ENCODE results near the gene BACH2. TPM values are rescaled to one million over a fixed set of nuclear protein-coding genes. Genes with fewer than 3 reads are reported as not detected.

Gene BACH2
- polyA plus RNA-seq, 6 donors from 2014 or later = 31.0 to 130 (median 78.4) TPM

GRCh38 chr6:89952105-89952671 lies 344.5 kb downstream of the BACH2 start:
- peaks cover 14 to 22% of the 10 kb centered on the region in 2 donors for H3K36me3 Mint-ChIP-seq
- ATAC-seq (ENCODE audit: low read depth in 2 of 2) (no peak), DNase-seq (no peak)
- peak overlapping the region in 1 of 8 donors; percentile 6 for H3K4me3 Mint-ChIP-seq
- H3K4me1 Mint-ChIP-seq = peaks cover 42 to 56% (median 54%) of the 10 kb centered on the region in 3 donors
- no peaks in the 10 kb centered on the region for H3K9me3 Mint-ChIP-seq
- no peaks in the 10 kb centered on the region for H3K27me3 Mint-ChIP-seq
- peak overlapping the region in 4 of 6 donors; percentile 50 to 94 (median 78) for H3K27ac Mint-ChIP-seq

GRCh38 chr6:89951574-89952104 lies 345.0 kb downstream of the BACH2 start:
- peaks cover 44 to 50% (median 49%) of the 10 kb centered on the region in 3 donors for H3K4me1 Mint-ChIP-seq
- H3K27ac Mint-ChIP-seq = peak overlapping the region in 4 of 6 donors; percentile 69 to 95 (median 91)
- peak overlapping the region in 2 of 8 donors; percentile 25 to 44 for H3K4me3 Mint-ChIP-seq
- H3K9me3 Mint-ChIP-seq = no peaks in the 10 kb centered on the region
- ATAC-seq (ENCODE audit: low read depth in 2 of 2) (no peak), DNase-seq (no peak)
- no peaks in the 10 kb centered on the region for H3K27me3 Mint-ChIP-seq
- H3K36me3 Mint-ChIP-seq = peaks cover 19 to 28% of the 10 kb centered on the region in 2 donors

GRCh38 chr6:89950879-89951391 lies 345.7 kb downstream of the BACH2 start:
- Mint-ChIP-seq H3K4me3 (peak overlapping the region in 3 of 8 donors; percentile 8 to 75 (median 27)), H3K36me3 (peaks cover 24 to 35% of the 10 kb centered on the region in 2 donors), H3K27ac (peak overlapping the region; percentile 24 to 95 (median 88)), H3K9me3 (no peaks in the 10 kb centered on the region), H3K4me1 (peaks cover 39 to 51% (median 46%) of the 10 kb centered on the region in 3 donors), H3K27me3 (no peaks in the 10 kb centered on the region)
- ATAC-seq (ENCODE audit: low read depth in 2 of 2) (no peak), DNase-seq (no peak)

- peak overlapping the region in 3 of 6 donors; percentile 65 to 88 (median 77) for H3K27ac Mint-ChIP-seq
- H3K27me3 Mint-ChIP-seq = no peaks in the 10 kb centered on the region
- ATAC-seq (ENCODE audit: low read depth in 2 of 2) = no peak
- peaks cover 38 to 47% (median 46%) of the 10 kb centered on the region in 3 donors for H3K4me1 Mint-ChIP-seq
- H3K36me3 Mint-ChIP-seq = peaks cover 24 to 38% of the 10 kb centered on the region in 2 donors
- no peaks in the 10 kb centered on the region for H3K9me3 Mint-ChIP-seq
- no peak overlapping the region for H3K4me3 Mint-ChIP-seq
- DNase-seq = no peak
Measured at GRCh38 chr6:89950446-89950845, 346.2 kb downstream of the BACH2 start.

GRCh38 chr6:89948876-89949275 lies 347.8 kb downstream of the BACH2 start:
- peaks cover 24 to 49% of the 10 kb centered on the region in 2 donors for H3K36me3 Mint-ChIP-seq
- DNase-seq (no peak), ATAC-seq (ENCODE audit: low read depth in 2 of 2) (no peak)
- H3K27me3 Mint-ChIP-seq = no peaks in the 10 kb centered on the region
- H3K4me1 Mint-ChIP-seq = peaks cover 31 to 43% (median 38%) of the 10 kb centered on the region in 3 donors
- peak overlapping the region in 1 of 6 donors; percentile 90 for H3K27ac Mint-ChIP-seq
- H3K9me3 Mint-ChIP-seq = no peaks in the 10 kb centered on the region
- peak overlapping the region in 1 of 8 donors; percentile 42 for H3K4me3 Mint-ChIP-seq

- H3K4me1 Mint-ChIP-seq = peaks cover 28 to 47% (median 29%) of the 10 kb centered on the region in 3 donors
- no peaks in the 10 kb centered on the region for H3K27me3 Mint-ChIP-seq
- peaks cover 18 to 36% of the 10 kb centered on the region in 2 donors for H3K36me3 Mint-ChIP-seq
- ATAC-seq (ENCODE audit: low read depth in 2 of 2) = peak in 1 of 2 donors; percentile 30
- H3K9me3 Mint-ChIP-seq = no peaks in the 10 kb centered on the region
- H3K27ac Mint-ChIP-seq = peak overlapping the region; percentile 39 to 88 (median 80)
- H3K4me3 Mint-ChIP-seq = no peak overlapping the region
- DNase-seq = no peak
Measured at GRCh38 chr6:89944826-89945407, 351.7 kb downstream of the BACH2 start.

- no peak for DNase-seq
- Mint-ChIP-seq H3K4me1 (peaks cover 23 to 43% (median 29%) of the 10 kb centered on the region in 3 donors), H3K9me3 (no peaks in the 10 kb centered on the region), H3K4me3 (no peak overlapping the region), H3K36me3 (peaks cover 13 to 29% of the 10 kb centered on the region in 2 donors), H3K27me3 (no peaks in the 10 kb centered on the region), H3K27ac (peak overlapping the region in 5 of 6 donors; percentile 39 to 88 (median 80))
- no peak for ATAC-seq (ENCODE audit: low read depth in 2 of 2)
Measured at GRCh38 chr6:89944181-89944755, 352.4 kb downstream of the BACH2 start.

- peak overlapping the region in 1 of 8 donors; percentile 33 for H3K4me3 Mint-ChIP-seq
- H3K9me3 Mint-ChIP-seq = no peaks in the 10 kb centered on the region
- peaks cover 23 to 43% (median 31%) of the 10 kb centered on the region in 3 donors for H3K4me1 Mint-ChIP-seq
- H3K27me3 Mint-ChIP-seq = no peaks in the 10 kb centered on the region
- H3K36me3 Mint-ChIP-seq = peaks cover 26 to 29% of the 10 kb centered on the region in 2 donors
- DNase-seq (no peak), ATAC-seq (ENCODE audit: low read depth in 2 of 2) (no peak)
- H3K27ac Mint-ChIP-seq = peak overlapping the region in 4 of 6 donors; percentile 23 to 72 (median 49)
Measured at GRCh38 chr6:89942601-89943000, 354.0 kb downstream of the BACH2 start.

- Mint-ChIP-seq H3K27me3 (no peaks in the 10 kb centered on the region), H3K4me3 (peak overlapping the region in 1 of 8 donors; percentile 33), H3K36me3 (peaks cover 25 to 29% of the 10 kb centered on the region in 2 donors), H3K4me1 (peaks cover 23 to 43% (median 25%) of the 10 kb centered on the region in 3 donors), H3K27ac (peak overlapping the region; percentile 19 to 86 (median 52)), H3K9me3 (no peaks in the 10 kb centered on the region)
- no peak for ATAC-seq (ENCODE audit: low read depth in 2 of 2)
- DNase-seq = no peak
Measured at GRCh38 chr6:89941763-89942497, 354.7 kb downstream of the BACH2 start.

- Mint-ChIP-seq H3K27me3 (no peaks in the 10 kb centered on the region), H3K4me1 (peaks cover 21 to 41% (median 22%) of the 10 kb centered on the region in 3 donors), H3K36me3 (peaks cover 25 to 29% of the 10 kb centered on the region in 2 donors), H3K9me3 (no peaks in the 10 kb centered on the region), H3K4me3 (peak overlapping the region in 2 of 8 donors; percentile 32 to 41), H3K27ac (peak overlapping the region; percentile 19 to 86 (median 43))
- ATAC-seq (ENCODE audit: low read depth in 2 of 2) = no peak
- no peak for DNase-seq
Measured at GRCh38 chr6:89941031-89941762, 355.4 kb downstream of the BACH2 start.

GRCh38 chr6:89940225-89941027 lies 356.2 kb downstream of the BACH2 start:
- Mint-ChIP-seq H3K36me3 (peaks cover 25 to 36% of the 10 kb centered on the region in 2 donors), H3K9me3 (no peaks in the 10 kb centered on the region), H3K27ac (peak overlapping the region in 3 of 6 donors; percentile 19 to 59 (median 19)), H3K4me1 (peaks cover 16 to 33% (median 20%) of the 10 kb centered on the region in 3 donors), H3K4me3 (peak overlapping the region in 3 of 8 donors; percentile 15 to 41 (median 32)), H3K27me3 (no peaks in the 10 kb centered on the region)
- DNase-seq (peak; percentile 25), ATAC-seq (ENCODE audit: low read depth in 2 of 2) (peak; percentile 80 to 82)
